NCI-H82 treated with DMSO at 0.1 percent for 48 hours (cell line): ENCODE measurements around the gene FAM89B.
A peak's percentile ranks its signal among the peaks of the same experiment; 100 is the strongest.
"Not testable (repeated sequence)": the region's sequence is repeated elsewhere in the genome, so short reads cannot be mapped to it uniquely, and the experiment has no call there.

ENCODE experiments used
- DNase-seq: peaks from one replicate; lab custom pipeline; 2025; ENCODE audit not compliant: unreplicated experiment; lab: John Stamatoyannopoulos, UW

The FAM89B gene

GRCh38 chr11:65556470-65557279, 15.7 kb upstream of the FAM89B start:
- DNase-seq, result no peak

- DNase-seq, result no peak
Observed at GRCh38 chr11:65557280-65558001, 14.9 kb upstream of the FAM89B start.

- DNase-seq, result no peak
Observed at GRCh38 chr11:65558002-65558929, 14.1 kb upstream of the FAM89B start, which contains the start of gene LTBP3. TSS of gene LTBP3 (minus strand) at chr11:65558359. CDS start at chr11:65557959, 400 bp downstream.

GRCh38 chr11:65558930-65559509, 13.3 kb upstream of the FAM89B start:
- DNase-seq, result no peak

- DNase-seq, result no peak
Observed at GRCh38 chr11:65559535-65559934, 12.8 kb upstream of the FAM89B start.

GRCh38 chr11:65559951-65560537, 12.3 kb upstream of the FAM89B start:
- DNase-seq, result no peak

GRCh38 chr11:65560555-65561418, 11.6 kb upstream of the FAM89B start:
- DNase-seq, result peak; percentile 71

GRCh38 chr11:65562020-65562419, 10.3 kb upstream of the FAM89B start:
- no peak for DNase-seq

GRCh38 chr11:65562788-65563187, 9.6 kb upstream of the FAM89B start:
- no peak for DNase-seq

GRCh38 chr11:65563601-65564000, 8.7 kb upstream of the FAM89B start:
- DNase-seq, result no peak

- DNase-seq, result not testable (repeated sequence)
Observed at GRCh38 chr11:65564879-65565559, 7.3 kb upstream of the FAM89B start.

GRCh38 chr11:65565624-65566453, 6.5 kb upstream of the FAM89B start:
- no peak for DNase-seq

GRCh38 chr11:65569164-65569972, 3.0 kb upstream of the FAM89B start:
- DNase-seq, result no peak

- peak; percentile 85 for DNase-seq
Observed at GRCh38 chr11:65569973-65570918, 2.1 kb upstream of the FAM89B start, which contains the start of gene ZNRD2. TSS of gene ZNRD2 (plus strand) at chr11:65570477. CDS start at chr11:65570492, 15 bp downstream.

GRCh38 chr11:65571420-65571819, 918 bp upstream of the FAM89B start:
- no peak for DNase-seq

- DNase-seq, result no peak
Observed at GRCh38 chr11:65571940-65572339, 398 bp upstream of the FAM89B start.
